Progenitor cell of endocrine pancreas (in vitro differentiated cells): Measurements from ENCODE around the gene AP1S1. TPM values are rescaled to one million over a fixed set of nuclear protein-coding genes. Genes with fewer than 3 reads are reported as not detected.

ENCODE experiments used
- DNase-seq: peaks from one replicate; pipeline ENCODE4 v3.0.0; 2021; ENCODE audit warnings: low spot score; ENCODE audit not compliant: unreplicated experiment
- H3K27ac Mint-ChIP-seq: 2 replicates; pipeline ENCODE4 v1.8.0; 2021; ENCODE audit warnings: mild to moderate bottlenecking, moderate library complexity, mixed read lengths
- H3K27me3 Mint-ChIP-seq: 2 replicates; pipeline ENCODE4 v1.8.0; 2021; ENCODE audit warnings: mixed read lengths
- H3K36me3 Mint-ChIP-seq: 2 replicates; pipeline ENCODE4 v1.8.0; 2022; ENCODE audit warnings: mixed read lengths; ENCODE audit not compliant: insufficient read depth
- H3K4me1 Mint-ChIP-seq: 2 replicates; pipeline ENCODE4 v1.8.0; 2021; ENCODE audit warnings: low read depth, mixed read lengths
- H3K4me3 Mint-ChIP-seq: 2 replicates; pipeline ENCODE4 v1.8.0; 2021; ENCODE audit warnings: low read depth, mild to moderate bottlenecking, moderate library complexity, mixed read lengths
- H3K9me3 Mint-ChIP-seq: 2 replicates; pipeline ENCODE4 v1.8.0; 2021; ENCODE audit warnings: low read depth, mixed read lengths
- total RNA-seq: library from RNA; stranded (reverse); gene quantifications from 2 replicates; pipeline ENCODE4 v1.2.1, GENCODE V29; 2021
- TF ChIP-seq, protein P1 (sequence below): fragments of 200-600 bp; sonication (generic); IDR thresholded peaks from one replicate; pipeline ENCODE4 v1.5.0; 2021; ENCODE audit warnings: antibody characterized with exemption, mild to moderate bottlenecking; ENCODE audit not compliant: unreplicated experiment

Gene AP1S1
- total RNA-seq, 1 donor from 2014 or later, result 61.3 TPM

DNA sequence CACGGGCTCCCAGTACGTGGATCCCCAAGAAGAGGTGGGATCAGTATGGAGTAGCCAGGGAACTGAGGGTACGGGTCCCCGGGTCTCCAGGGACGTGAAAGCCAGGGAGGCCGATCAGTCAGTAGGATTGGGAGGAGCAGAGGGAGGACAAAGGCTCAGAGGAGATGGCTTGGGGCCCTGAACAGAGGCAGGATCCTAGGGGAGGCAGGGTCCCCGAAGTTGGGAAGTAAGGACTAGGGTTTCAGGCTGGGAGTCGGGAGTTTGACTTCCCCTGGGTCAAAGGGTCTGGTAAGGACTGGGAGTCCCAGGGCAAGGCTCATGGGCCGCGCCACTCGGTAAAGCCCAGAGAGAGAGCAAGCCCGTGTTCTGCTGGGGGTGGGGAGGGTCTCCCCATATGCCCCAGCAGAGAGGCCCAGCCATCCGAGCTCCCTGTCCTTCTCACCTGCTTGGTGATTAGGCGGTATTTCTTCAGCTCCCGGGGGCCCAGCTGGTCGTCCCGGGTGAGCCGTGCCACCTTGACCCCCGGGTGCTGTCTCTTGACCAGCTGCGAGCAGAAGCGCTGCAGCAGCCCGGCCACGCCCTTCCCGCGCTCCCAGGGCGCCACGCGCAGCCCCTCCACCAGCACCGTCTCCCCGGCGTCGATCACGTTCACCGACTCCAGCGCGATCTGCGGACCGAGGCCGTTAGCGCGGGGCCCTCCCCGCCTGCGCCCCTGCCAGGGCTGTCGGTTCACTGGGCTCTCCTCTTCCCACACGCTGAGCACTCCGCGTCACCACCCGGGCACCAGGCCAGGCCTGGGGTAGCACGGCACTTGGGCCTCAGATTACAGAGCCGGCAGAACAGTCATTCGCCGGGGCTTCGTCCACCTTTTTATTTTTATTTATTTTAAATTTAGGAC is 18.8 kb downstream of the AP1S1 start:
- TF ChIP-seq, protein P1, sequence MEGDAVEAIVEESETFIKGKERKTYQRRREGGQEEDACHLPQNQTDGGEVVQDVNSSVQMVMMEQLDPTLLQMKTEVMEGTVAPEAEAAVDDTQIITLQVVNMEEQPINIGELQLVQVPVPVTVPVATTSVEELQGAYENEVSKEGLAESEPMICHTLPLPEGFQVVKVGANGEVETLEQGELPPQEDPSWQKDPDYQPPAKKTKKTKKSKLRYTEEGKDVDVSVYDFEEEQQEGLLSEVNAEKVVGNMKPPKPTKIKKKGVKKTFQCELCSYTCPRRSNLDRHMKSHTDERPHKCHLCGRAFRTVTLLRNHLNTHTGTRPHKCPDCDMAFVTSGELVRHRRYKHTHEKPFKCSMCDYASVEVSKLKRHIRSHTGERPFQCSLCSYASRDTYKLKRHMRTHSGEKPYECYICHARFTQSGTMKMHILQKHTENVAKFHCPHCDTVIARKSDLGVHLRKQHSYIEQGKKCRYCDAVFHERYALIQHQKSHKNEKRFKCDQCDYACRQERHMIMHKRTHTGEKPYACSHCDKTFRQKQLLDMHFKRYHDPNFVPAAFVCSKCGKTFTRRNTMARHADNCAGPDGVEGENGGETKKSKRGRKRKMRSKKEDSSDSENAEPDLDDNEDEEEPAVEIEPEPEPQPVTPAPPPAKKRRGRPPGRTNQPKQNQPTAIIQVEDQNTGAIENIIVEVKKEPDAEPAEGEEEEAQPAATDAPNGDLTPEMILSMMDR, result no peak
- Mint-ChIP-seq H3K27ac (no peak overlapping the region), H3K27me3 (peaks cover 95% of the 10 kb centered on the region), H3K9me3 (no peaks in the 10 kb centered on the region), H3K4me3 (no peak overlapping the region), H3K4me1 (peaks cover 2% of the 10 kb centered on the region), H3K36me3 (peaks cover 1% of the 10 kb centered on the region)
- DNase-seq, result no peak

- Mint-ChIP-seq H3K9me3 (no peaks in the 10 kb centered on the region), H3K4me3 (no peak overlapping the region)
These were observed 19.5 kb downstream of the AP1S1 start for GRCh38 chr7:101173752-101174244.

GRCh38 chr7:101174322-101174854 is 20.1 kb downstream of the AP1S1 start:
- Mint-ChIP-seq H3K4me3 (no peak overlapping the region), H3K4me1 (peaks cover 4% of the 10 kb centered on the region), H3K27me3 (peaks cover 94% of the 10 kb centered on the region), H3K27ac (no peak overlapping the region), H3K9me3 (no peaks in the 10 kb centered on the region), H3K36me3 (peaks cover 1% of the 10 kb centered on the region)
- no peak for DNase-seq
- TF ChIP-seq, protein P1, result no peak

More at GRCh38 chr7:101173752-101174244, 19.5 kb downstream of the AP1S1 start:
- H3K4me1 Mint-ChIP-seq, result peaks cover 2% of the 10 kb centered on the region
- TF ChIP-seq, protein P1, result no peak
- no peak overlapping the region for H3K27ac Mint-ChIP-seq
- H3K27me3 Mint-ChIP-seq, result peaks cover 94% of the 10 kb centered on the region
- DNase-seq, result no peak
- peaks cover 1% of the 10 kb centered on the region for H3K36me3 Mint-ChIP-seq

GRCh38 chr7:101175664-101176063 is 21.4 kb downstream of the AP1S1 start:
- no peak for DNase-seq
- no peaks in the 10 kb centered on the region for H3K9me3 Mint-ChIP-seq
- H3K4me3 Mint-ChIP-seq, result no peak overlapping the region
- peaks cover 89% of the 10 kb centered on the region for H3K27me3 Mint-ChIP-seq
- no peak overlapping the region for H3K27ac Mint-ChIP-seq
- H3K36me3 Mint-ChIP-seq, result peaks cover 1% of the 10 kb centered on the region
- TF ChIP-seq, protein P1, result no peak
- H3K4me1 Mint-ChIP-seq, result peaks cover 2% of the 10 kb centered on the region

DNA sequence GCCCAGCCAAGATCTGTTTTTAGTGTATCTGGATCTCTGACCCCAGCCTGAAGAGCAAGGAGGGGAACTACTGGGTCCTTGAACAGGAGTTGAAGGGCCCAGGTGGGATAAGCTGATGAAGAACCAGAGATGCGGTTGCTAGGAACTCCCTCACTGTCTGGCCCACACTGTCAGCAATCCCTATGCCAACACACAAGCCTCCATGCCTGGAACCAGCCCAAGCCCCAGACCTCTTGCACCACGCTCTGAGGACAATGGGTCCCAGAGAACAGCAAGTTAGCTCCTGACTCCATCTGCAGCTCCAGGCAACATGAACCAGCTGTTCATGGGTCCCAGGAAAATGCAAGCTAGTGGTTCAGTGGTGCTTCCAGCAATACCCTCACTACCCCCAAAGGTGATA is 23.4 kb downstream of the AP1S1 start:
- H3K4me1 Mint-ChIP-seq, result peaks cover 2% of the 10 kb centered on the region
- peaks cover 1% of the 10 kb centered on the region for H3K36me3 Mint-ChIP-seq
- no peaks in the 10 kb centered on the region for H3K9me3 Mint-ChIP-seq
- TF ChIP-seq, protein P1, result no peak
- no peak for DNase-seq
- no peak overlapping the region for H3K27ac Mint-ChIP-seq
- H3K27me3 Mint-ChIP-seq, result peaks cover 87% of the 10 kb centered on the region
- H3K4me3 Mint-ChIP-seq, result no peak overlapping the region
